Astrocyte of the hippocampus (primary cell): ENCODE data around the gene SCAMP4.

Source experiments
- DNase-seq: peaks from one replicate; pipeline ENCODE4 v3.0.0; 2011; ENCODE audit warnings: low read depth, low spot score

The SCAMP4 gene

DNA sequence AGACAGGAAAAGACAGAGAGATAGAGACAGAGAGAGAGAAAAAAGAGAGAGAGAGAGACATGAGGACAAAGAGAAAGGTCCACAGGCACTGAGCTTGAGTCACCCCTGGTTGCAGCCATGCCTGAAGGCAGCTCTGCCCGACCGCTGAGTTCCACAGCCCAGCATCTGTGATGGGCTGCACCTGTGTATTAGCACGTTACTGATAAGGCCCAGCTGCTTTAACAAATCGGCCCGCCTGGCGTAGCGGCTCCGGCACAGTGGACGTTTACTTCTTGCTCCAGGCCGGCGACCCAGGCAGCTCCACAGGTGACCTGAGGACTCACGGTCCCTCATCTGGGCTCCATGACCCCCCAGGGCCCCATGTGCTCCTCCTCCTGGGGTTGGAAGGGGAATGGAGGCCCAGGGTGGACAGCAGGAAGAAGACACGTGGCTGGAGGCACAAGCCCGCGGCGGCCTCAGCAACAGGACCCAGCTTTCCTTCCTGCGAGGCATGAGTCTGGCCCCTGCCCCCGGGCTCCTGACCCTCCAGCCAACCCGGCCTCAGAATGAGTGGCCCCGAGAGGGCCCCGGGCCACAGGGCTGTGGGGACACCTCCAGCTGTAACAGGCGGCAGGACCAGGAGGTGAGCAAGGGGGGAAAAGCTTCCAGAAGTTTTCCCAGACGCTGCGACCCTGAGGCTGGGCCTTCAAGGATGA, 31.9 kb downstream of the SCAMP4 start:
- DNase-seq, result no peak

DNA sequence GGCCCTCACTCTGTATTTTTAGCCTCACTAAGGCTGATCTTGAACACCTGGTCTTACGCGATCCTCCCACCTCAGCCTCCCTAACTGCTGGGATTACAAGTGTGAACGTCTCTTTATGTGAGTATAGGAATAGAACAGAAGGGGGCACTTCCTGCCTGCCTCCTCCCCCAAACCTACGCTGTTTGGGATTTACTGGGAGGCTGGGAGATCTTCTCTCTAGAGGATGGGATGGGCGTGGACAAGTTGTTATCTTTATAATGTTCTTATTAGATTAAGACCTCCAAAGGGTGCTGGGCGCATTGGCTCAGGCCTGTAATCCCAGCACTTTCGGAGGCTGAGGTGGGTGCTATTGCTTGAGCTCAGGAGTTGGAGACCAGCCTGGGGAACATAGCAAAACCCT, 32.9 kb downstream of the SCAMP4 start:
- no peak for DNase-seq

DNA sequence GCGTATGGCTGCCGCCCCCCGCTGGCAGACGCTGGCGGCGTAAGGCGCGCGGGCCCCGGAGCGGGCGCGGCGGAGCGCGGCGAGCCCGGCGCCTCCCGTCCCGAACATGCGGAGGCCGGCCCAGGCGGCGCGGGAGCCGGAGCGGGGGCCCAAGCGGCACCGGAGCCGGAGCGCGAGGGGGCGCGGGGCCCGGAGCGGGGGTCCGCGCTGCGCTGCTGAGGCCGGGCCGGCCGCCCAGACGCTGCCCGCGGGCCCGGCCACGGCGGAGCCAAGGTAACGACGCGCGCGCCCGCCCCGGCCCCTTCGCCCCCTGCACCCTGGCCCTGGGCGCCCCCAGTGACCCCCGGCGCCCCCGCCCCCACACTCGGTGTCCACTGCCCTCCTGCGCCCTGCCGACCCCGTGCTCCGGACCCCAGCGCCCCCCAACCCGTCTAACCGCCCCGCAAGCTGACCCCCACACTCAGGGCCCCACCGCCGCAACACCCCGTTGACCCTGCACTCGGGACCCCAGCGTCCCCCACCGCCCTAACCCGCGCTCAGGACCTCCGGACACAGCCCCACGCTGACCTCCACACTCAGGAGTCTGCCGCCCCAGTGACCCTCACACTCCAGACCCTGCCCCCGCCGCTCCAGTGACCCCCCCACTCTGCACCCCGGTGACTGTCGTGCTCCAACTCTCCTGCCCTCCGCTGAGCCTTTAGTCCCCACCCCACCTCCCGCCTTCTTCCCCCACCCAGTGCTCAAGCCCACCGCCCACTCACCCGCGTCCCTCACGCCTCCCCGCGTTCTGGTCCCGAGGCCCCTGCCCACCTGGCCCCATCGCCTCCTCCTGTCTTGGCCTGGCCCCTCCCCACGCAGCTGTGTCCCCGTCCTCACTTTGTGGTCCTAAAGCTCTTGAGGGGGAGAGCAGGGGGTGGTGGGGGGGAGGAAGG, 36.2 kb downstream of the SCAMP4 start, which contains the start of gene CSNK1G2:
Gene CSNK1G2, plus strand, starts transcription at position 27 of the 932 bp plus-strand sequence. CDS start 28,601 bp downstream, outside the sequence.
- DNase-seq, result no peak

DNA sequence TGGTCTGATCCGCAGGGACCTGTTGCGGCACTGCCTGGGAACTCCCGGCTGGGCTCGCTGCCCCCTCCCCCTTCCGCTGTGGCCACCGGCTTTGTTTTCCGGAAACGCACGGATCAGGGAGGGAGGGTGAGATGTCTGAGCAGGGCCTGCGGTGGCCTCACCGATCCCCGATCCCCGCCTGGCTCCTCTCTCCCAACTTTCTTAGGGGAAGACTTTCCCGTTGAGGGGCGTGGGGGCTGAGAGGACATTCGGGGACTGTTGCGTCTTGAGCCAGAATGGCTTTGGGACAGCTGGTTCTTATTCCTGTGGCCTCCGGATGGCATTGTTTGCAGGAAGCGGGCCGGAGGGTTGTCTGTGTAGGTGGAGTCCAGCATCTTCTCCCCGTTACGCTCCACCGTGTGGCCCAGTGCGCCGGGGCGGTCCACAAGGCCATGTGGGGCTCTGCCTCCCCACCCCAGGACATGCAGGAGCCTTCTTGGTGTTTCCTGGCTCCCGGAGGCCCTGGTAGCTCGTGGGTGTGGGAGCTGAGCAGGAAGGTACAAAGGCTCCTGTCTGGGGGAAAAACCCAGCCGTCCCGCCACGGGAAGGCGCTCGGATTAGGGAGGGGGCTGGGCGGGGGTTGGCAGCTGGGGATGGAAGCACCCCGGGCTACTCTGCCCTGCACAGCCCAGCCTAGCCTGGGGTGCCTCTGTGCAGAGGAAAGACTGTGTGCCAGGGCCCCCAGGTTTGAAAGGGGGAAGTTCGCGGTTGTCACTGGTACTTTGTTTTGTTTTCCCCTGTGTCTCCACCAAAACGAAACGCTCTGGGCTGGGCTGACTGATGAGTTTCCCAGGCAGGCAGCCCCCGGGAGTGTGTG, 37.1 kb downstream of the SCAMP4 start:
- peak; percentile 86 for DNase-seq

DNA sequence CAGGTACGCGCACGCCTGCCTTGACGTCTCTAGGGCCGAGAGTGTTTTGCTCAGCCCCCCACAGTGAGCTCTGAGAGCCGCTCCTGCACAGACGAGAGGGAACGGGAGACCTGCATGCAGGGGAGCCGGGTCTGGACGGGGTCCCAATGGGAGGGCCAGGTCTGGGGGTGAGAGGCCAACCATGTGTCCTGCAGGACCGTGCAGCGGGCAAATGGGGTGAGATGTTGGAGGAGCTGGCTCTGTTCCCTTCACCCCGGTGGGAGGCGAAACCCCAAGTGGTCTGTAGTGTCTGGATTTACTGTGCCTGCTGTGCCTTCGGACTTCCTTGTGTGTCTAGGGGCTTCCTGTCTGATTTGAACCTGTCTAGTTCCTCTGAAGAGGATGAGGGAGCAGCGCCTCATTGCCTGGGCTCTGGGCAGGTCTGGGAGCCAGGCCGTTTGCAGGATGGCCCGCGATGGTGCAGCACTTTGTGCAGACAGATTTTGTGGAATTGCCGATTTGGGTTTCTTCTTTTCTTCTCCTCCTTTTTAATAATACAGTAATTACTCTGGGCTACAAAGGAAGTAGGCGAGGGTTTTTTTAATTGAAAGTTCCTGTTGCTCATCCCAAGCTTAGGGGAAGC, 37.8 kb downstream of the SCAMP4 start:
- peak; percentile 41 for DNase-seq

DNA sequence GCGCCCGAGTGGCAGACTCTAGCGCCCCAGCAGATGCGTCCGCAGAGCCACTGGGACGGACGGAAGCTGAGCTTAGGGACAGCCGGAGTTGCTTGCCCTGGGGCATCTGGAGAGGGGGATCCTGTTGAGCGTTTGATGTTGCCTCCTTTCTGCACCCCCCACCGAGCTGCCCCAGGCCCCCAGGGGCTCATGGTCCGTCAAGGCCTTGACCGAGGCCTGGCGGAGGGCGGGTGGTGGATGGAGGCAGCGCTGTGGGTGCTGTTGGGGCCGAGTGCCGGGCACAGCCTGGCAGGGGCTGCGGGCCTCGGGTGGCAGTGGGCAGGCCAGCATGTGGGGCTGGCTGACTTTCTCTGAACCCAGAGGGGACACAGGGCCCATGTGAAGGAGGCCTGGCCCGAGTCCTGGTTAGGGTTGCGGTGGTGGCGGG, 38.5 kb downstream of the SCAMP4 start:
- DNase-seq, result no peak

DNA sequence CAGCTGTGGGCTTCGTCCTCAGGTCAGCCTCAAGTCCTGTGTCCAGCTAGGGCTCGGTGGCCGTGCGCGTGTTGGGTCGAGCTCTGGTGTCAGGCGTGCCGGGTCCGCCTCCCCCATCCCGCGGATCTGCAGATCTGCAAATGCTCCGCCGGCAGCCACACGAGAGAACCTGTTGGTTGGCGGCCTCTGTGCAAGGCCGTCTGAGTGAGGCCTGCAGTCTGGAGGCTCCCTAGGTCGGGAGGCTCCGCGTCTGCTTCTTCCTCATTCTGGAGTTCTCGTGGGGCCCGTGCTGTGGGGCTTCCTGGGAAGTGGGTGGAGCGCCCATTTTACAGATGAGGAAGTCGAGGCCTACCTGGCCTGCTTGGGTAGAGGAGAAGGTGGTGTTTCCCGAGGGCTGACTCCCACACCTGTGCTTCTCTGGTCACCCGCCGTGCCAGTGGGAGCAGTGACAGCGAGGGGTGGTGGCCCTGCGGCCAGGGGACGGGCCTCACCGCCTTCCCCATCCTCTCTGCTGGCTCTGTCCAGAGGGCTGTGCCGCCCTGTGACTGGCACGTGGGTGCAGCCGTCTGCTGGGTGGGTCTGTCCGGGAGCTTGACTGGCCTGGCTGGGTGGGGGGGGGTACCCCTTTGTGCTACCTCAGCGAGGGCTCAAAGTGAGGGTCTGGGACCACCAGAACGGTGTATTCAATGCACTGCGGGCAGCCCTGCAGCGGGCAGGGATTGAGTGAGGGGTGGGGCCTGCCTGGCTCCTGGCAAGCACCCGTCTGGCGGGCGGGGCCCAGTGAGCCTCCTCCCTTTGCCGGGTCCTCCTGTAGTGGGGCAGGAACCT, 39.1 kb downstream of the SCAMP4 start:
- no peak for DNase-seq

DNA sequence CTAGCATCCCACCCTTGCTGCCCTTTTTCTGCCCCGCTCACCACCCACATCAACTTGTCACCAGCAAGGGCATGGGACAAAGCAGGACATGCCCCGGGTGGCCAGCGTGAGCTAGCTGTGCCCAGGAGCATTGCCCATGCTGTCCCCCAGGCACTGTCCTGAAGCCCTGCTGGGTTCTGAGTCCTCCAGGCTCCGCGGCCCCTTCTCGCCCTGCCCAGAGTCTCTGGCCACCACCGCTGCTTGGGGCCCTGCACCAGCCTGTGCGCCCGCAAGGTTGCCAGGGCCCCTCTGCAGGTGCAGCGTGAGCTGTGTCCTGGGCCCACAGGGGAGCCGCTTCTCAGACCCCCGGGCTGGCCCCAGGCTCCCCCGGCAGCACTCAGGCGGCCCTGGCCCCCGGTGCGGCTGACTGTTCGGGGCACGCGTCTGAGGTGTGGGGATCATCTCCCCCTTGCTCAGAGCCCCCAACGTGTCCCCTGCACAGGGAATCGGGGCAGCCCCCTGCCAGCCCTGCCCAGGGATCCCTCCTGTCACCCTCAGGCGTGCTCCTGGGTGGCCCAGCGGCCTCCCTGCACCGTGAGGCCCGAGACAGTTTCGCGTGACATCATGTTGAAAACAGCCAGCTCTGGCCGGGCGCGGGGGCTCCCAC, 39.8 kb downstream of the SCAMP4 start:
- no peak for DNase-seq

DNA sequence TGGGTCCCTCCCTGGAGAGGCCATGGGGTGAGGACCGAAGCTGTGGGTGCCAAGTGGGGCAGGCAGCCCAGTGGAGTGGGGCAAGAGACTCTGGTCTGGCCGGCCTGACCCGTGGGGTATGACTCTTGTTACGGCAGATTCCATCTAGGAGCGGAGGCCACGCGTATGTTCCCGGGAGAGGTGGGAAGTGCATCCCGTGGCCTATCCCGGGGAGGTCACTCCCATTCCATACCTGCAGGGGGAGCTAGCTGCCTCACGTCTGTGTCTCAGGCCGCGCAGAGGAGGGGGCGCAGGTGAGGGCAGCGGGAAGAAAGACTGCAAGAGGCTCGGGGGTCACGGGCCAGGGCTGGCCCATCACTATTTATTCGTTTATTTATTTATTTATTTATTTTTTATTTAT, 40.7 kb downstream of the SCAMP4 start:
- DNase-seq, result peak; percentile 38

DNA sequence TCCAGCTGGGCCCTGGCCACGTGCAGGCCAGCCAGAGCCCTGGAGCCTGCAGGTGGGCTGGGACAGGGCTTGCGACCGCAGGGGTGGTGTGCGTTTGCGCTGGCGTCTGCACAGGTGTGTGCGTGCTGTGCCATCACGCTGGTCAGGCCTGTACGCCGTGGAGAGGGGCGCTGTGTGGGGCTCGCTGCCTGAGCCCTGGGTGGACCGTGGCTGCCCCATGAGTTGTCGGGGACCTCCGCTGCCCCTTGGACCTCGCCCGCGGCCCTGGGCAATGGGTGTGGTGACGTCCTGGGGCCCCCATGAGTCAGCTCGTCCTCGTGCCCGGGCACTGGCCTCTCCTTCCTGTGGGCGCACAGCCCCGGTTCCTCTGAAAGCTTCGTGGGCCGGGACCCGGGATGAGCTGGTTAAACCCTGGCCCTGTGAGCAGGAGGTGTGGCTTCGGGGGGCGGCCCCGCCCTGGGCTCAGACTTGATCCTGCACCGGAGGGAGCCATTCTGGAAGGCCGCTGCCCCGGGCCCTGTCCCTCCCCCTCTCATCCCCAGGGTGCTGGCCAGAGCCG, 42.5 kb downstream of the SCAMP4 start:
- DNase-seq, result no peak

DNA sequence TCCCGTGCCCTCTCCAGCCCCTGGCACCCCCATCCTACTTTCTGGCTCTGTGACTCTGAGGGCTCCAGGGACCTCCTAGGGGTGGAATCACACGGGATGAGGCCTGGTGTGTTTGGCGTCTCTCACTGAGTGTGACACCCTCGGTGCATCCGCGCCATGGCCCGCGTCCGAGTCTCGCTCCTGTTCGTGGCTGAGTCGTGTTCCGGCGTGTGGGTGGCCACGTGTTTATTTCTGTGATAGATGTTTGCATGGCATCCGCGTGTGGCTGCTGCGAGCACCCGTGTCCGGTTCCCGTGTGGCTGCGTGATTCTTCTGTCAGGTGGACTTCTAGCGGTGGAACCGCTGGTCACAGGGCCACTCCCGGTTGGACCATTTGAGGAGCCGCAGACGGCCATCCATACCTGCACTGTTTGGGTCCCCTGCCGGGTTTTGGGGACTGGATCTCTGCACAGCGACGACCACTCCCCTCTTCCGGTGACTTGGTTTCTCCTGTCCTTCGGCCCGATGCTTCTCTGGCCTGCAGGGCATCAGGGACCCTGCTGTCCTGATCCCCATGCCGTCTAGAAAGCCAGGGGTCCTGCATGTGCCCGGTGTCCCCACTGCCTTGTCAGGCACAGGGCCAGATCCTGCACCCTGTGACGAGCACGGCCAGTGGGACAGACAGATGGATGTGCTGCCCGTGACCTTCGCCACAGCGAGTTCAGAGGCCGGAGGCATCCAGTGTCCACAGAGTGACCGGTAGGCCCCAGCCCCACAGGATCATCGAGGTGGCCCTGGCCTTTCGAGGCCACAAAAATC, 44.3 kb downstream of the SCAMP4 start:
- no peak for DNase-seq

DNA sequence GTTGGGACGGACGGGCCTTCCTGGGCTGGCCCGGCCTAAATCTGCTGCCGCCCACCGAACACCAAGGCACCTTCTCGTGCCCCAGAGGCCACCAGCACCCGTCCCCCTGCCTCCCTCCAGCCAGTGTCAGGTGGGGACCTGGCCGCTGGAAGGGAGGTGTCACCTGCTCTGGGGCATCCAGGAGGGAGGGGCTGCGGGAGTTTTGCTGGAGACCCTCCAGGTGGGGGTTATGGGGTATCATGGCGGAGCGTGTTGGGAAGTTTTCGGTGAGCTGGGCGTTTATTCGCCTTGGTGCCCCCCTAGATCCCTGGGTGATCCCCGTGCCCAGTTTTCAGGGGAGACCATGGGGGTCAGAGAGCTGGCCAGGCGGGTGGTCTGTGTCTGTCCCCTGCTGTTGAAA, 45.4 kb downstream of the SCAMP4 start:
- DNase-seq, result no peak

DNA sequence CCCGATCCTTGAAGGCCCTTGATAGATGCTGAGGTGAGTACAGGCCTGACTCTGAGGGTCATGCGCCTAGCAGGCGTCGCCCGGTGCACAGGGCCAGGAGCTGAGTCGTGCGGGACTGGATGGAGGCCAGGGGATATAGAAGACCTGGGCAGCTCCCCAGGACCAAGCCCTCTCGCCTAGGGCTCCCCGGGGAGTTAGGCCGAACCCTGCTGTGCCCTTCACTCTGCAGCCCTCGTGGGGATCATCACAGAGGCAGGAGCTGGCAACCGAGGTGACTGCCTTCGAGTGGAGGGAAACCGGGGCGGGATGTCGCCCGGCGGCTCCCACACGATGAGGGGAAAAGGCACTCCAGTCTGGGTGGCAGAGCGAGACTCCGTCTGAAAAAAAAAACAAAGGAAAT, 47.4 kb downstream of the SCAMP4 start:
- no peak for DNase-seq

DNA sequence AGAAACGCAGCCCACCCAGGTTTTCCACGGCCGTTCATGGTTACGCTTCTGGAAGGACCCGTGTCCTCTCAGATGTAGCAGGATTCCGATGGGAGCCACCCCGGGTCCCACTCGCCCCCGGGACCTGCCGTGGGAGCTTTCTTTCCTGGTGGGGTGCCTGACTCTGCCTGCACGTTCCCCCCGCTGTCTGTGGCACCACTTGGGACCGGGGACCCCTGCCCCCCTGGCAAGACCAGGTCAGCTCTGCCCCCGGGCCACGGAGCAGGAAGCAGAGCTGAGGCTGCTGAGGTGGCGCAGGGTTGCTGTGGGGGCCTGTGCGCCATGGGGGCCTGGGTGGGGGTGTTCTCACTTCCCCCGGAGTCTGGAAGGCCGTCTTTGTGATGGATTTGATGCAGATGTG, 47.8 kb downstream of the SCAMP4 start:
- DNase-seq, result no peak

DNA sequence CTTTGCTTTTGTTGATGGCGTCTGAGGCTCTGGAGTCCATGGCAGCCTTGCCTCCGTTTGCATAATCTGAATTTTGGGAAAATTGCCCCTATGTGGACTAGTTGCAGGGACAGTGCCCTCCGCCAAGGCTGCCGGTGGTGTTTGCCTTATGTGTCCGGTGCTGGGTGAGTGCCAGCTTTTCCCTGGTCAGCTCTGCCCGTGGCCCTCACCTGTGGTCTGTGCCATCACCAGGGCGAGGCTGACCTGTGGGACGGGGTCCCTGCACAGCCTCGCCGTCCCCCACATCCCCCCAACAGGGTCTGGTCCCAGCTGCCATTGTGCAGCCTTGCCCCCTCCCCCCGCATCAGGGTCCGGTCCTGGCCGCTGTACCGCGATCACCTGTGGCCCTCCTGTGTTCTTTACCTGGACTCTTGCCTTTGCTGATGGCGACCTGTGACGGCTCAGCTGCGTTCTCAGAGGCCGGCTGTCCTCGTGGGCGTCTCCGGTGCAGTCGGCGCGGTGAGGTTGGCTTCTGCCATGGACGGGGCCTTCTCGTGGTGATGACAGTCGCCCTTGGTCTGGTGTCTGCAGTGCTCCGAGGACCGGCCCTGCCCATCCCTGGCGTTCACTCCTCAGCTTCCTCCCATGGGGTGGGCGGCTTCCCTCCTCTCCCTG, 48.4 kb downstream of the SCAMP4 start:
- DNase-seq, result no peak

DNA sequence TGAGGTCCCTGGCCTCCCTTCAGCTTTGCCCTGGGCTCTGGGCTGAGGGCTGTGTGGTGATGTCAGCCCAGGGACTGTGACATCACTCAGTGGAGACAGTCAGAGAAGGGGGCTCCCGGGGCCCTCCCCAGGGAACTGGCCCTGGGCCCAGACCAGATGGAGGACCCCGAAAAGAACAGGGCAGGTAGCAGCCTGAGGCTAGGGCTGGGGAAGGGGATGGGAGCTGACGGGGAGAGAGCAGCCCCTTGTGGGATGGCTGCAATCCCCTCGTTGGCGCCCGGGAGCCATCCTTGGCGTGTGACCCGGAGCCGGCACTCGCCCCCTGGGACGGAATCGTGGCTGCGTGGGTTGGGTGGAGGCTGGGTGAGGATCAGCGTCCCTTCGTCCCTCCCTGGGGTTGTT, 49.3 kb downstream of the SCAMP4 start:
- DNase-seq, result no peak

DNA sequence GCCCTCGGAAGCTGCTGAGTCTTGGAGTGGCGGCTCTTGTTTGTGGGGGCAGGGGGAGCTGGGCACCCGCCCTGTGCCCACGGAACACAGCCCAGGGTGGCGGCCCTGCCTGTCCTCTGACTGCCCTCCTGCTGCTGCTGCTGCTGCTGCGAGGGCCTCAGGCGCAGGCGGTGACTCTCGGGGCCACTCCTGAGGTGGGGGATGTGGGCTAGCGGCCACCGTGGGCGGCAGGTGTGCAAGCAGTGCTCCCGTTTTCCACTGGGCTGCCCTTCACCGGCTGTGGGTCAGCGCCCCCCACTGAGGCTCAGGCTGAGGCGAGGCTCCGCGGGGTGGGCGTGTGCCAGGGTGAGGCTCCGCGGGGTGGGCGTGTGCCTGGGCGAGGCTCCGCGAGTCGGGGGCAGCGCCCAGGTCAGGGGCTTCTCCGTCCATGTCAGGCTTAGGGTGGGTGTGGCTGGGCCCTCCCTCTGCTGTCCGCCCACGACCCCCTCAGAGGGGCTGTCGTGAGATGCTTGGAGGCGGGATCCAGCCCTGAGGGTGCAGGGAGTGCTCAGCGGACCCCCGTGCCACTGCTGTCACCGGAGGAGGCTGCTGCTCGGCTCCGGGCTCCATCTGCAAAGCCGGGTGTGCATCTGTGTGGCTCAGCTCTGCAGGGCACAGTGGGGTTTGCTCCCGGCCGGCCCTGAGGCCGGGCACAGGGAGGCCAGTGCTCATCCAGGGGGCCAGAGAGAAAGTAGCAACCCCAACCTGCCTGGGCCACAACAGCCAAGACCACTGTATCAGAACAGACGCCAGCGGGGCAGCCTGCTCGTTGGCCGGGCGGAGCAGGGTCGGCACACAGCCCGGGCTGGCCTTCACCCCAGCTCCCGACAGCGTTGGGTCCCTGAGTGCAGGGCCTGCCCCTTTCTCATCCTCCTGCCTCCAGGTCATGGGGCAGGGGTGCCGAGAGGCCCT, 50.2 kb downstream of the SCAMP4 start:
- no peak for DNase-seq
